ENCODE measurements around the gene SLC34A1.

DNA sequence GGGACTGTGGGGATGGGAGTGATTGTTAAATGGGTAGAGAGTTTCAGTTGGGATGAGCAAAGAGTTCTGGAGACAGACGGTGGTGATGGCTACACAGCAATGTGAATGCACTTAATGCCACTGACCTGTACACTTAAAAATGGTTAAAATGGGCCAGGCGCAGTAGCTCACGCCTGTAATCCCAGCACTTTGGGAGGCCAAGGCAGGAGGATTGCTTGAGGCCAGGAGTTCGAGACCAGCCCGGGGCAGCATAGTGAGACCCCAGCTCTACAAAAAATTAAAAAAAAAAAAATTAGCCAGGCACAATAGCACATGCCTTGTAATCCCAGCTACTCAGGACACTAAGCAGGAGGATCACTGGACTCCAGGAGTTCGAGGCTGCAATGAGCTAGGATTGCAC is 40.5 kb upstream of the SLC34A1 start:
- TF ChIP-seq POLR2A (IDR thresholded peaks at IDR 0.05; ENCODE audit: low read depth, low read length) (no peak), CHD1 (IDR thresholded peaks at IDR 0.05; ENCODE audit: low read depth, low read length) (no peak), RAD21 (IDR thresholded peaks at IDR 0.05; ENCODE audit: low read length) (no peak), RCOR1 (IDR thresholded peaks at IDR 0.05; ENCODE audit: insufficient replicate concordance, low read length) (no peak), MAFK (IDR thresholded peaks at IDR 0.05; ENCODE audit: low read depth, low read length) (no peak), CEBPB (IDR thresholded peaks at IDR 0.05; ENCODE audit: low read depth, low read length) (no peak)
- TF ChIP-seq, protein P1, sequence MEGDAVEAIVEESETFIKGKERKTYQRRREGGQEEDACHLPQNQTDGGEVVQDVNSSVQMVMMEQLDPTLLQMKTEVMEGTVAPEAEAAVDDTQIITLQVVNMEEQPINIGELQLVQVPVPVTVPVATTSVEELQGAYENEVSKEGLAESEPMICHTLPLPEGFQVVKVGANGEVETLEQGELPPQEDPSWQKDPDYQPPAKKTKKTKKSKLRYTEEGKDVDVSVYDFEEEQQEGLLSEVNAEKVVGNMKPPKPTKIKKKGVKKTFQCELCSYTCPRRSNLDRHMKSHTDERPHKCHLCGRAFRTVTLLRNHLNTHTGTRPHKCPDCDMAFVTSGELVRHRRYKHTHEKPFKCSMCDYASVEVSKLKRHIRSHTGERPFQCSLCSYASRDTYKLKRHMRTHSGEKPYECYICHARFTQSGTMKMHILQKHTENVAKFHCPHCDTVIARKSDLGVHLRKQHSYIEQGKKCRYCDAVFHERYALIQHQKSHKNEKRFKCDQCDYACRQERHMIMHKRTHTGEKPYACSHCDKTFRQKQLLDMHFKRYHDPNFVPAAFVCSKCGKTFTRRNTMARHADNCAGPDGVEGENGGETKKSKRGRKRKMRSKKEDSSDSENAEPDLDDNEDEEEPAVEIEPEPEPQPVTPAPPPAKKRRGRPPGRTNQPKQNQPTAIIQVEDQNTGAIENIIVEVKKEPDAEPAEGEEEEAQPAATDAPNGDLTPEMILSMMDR (conservative IDR thresholded peaks at IDR 0.05; ENCODE audit: low read depth, low read length): no peak
- TF ChIP-seq, protein P2, sequence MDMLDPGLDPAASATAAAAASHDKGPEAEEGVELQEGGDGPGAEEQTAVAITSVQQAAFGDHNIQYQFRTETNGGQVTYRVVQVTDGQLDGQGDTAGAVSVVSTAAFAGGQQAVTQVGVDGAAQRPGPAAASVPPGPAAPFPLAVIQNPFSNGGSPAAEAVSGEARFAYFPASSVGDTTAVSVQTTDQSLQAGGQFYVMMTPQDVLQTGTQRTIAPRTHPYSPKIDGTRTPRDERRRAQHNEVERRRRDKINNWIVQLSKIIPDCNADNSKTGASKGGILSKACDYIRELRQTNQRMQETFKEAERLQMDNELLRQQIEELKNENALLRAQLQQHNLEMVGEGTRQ (IDR thresholded peaks at IDR 0.05; ENCODE audit: low read depth, low read length): no peak

Measured in IMR-90 (cell line).